ENCODE results near the gene DPH3. TPM values are rescaled to one million over a fixed set of nuclear protein-coding genes. Genes with fewer than 3 reads are reported as not detected.

DPH3 gene
- polyA plus RNA-seq, 4 donors, result 16.6 to 38.0 (median 31.4) TPM

- Histone ChIP-seq H3K9me3 (ENCODE audit: control insufficient read depth in 2 of 2, insufficient read depth in 1 of 2, low read depth in 1 of 2, low read length in 1 of 2) (no peaks in the 10 kb centered on the region), H3K27me3 (ENCODE audit: control insufficient read depth in 3 of 3, insufficient read depth in 3 of 3, low read length in 3 of 3) (no peaks in the 10 kb centered on the region), H3K36me3 (ENCODE audit: control insufficient read depth in 3 of 3, insufficient read depth in 2 of 3, low read depth in 1 of 3, low read length in 3 of 3) (peaks cover 2 to 25% (median 15%) of the 10 kb centered on the region in 3 donors), H3K27ac (ENCODE audit: low read depth in 1 of 3, low read length in 2 of 3) (peak overlapping the region in 2 of 3 donors; percentile 16 to 56), H3K4me1 (ENCODE audit: control insufficient read depth in 3 of 3, insufficient read depth in 2 of 3, low read depth in 1 of 3, low read length in 2 of 3) (no peaks in the 10 kb centered on the region), H3K4me3 (ENCODE audit: low read depth in 1 of 3, low read length in 3 of 3) (no peak overlapping the region)
- DNase-seq (peak in 1 of 2 donors; percentile 17), FAIRE-seq (no peak)
- 72 to 75% (median 73%) methylated on average over 2 of the region's 2 CpGs for WGBS, 3 donors
These were observed 35.6 kb upstream of the DPH3 start for GRCh38 chr3:16300307-16300706.

- no peak for DNase-seq
These were observed 35.0 kb upstream of the DPH3 start for GRCh38 chr3:16299746-16300145.

GRCh38 chr3:16298891-16299290 lies 34.1 kb upstream of the DPH3 start:
- WGBS, 3 donors, result 86 to 94% (median 88%) methylated on average over 6 of the region's 6 CpGs
- DNase-seq (no peak), FAIRE-seq (no peak)
- no peak overlapping the region for H3K4me3 ChIP-seq (ENCODE audit: low read depth in 1 of 3, low read length in 3 of 3)
- no peaks in the 10 kb centered on the region for H3K4me1 ChIP-seq (ENCODE audit: control insufficient read depth in 3 of 3, insufficient read depth in 2 of 3, low read depth in 1 of 3, low read length in 2 of 3)
- H3K27ac ChIP-seq (ENCODE audit: low read depth in 1 of 3, low read length in 2 of 3), result no peak overlapping the region
- H3K27me3 ChIP-seq (ENCODE audit: control insufficient read depth in 3 of 3, insufficient read depth in 3 of 3, low read length in 3 of 3), result no peaks in the 10 kb centered on the region
- no peaks in the 10 kb centered on the region for H3K9me3 ChIP-seq (ENCODE audit: control insufficient read depth in 2 of 2, insufficient read depth in 1 of 2, low read depth in 1 of 2, low read length in 1 of 2)
- H3K36me3 ChIP-seq (ENCODE audit: control insufficient read depth in 3 of 3, insufficient read depth in 2 of 3, low read depth in 1 of 3, low read length in 3 of 3), result peaks cover 2 to 18% (median 17%) of the 10 kb centered on the region in 3 donors

More at GRCh38 chr3:16299746-16300145, 35.0 kb upstream of the DPH3 start:
- peak overlapping the region in 1 of 3 donors; percentile 52 for H3K27ac ChIP-seq (ENCODE audit: low read depth in 1 of 3, low read length in 2 of 3)
- 75 to 85% (median 80%) methylated on average over 3 of the region's 3 CpGs for WGBS, 3 donors
- no peaks in the 10 kb centered on the region for H3K27me3 ChIP-seq (ENCODE audit: control insufficient read depth in 3 of 3, insufficient read depth in 3 of 3, low read length in 3 of 3)
- H3K4me3 ChIP-seq (ENCODE audit: low read depth in 1 of 3, low read length in 3 of 3), result no peak overlapping the region
- H3K36me3 ChIP-seq (ENCODE audit: control insufficient read depth in 3 of 3, insufficient read depth in 2 of 3, low read depth in 1 of 3, low read length in 3 of 3), result peaks cover 2 to 20% (median 18%) of the 10 kb centered on the region in 3 donors
- no peaks in the 10 kb centered on the region for H3K9me3 ChIP-seq (ENCODE audit: control insufficient read depth in 2 of 2, insufficient read depth in 1 of 2, low read depth in 1 of 2, low read length in 1 of 2)
- no peak for FAIRE-seq
- H3K4me1 ChIP-seq (ENCODE audit: control insufficient read depth in 3 of 3, insufficient read depth in 2 of 3, low read depth in 1 of 3, low read length in 2 of 3), result no peaks in the 10 kb centered on the region

- Histone ChIP-seq H3K27me3 (ENCODE audit: control insufficient read depth in 3 of 3, insufficient read depth in 3 of 3, low read length in 3 of 3) (no peaks in the 10 kb centered on the region), H3K9me3 (ENCODE audit: control insufficient read depth in 2 of 2, insufficient read depth in 1 of 2, low read depth in 1 of 2, low read length in 1 of 2) (no peaks in the 10 kb centered on the region), H3K36me3 (ENCODE audit: control insufficient read depth in 3 of 3, insufficient read depth in 2 of 3, low read depth in 1 of 3, low read length in 3 of 3) (peaks cover 2 to 20% (median 17%) of the 10 kb centered on the region in 3 donors), H3K4me3 (ENCODE audit: low read depth in 1 of 3, low read length in 3 of 3) (no peak overlapping the region), H3K27ac (ENCODE audit: low read depth in 1 of 3, low read length in 2 of 3) (no peak overlapping the region), H3K4me1 (ENCODE audit: control insufficient read depth in 3 of 3, insufficient read depth in 2 of 3, low read depth in 1 of 3, low read length in 2 of 3) (no peaks in the 10 kb centered on the region)
- no peak for DNase-seq
- no peak for FAIRE-seq
- 79 to 84% (median 84%) methylated on average over 9 of the region's 9 CpGs for WGBS, 3 donors
These were observed 33.5 kb upstream of the DPH3 start for GRCh38 chr3:16297997-16298885.

- no peak overlapping the region for H3K27ac ChIP-seq (ENCODE audit: low read depth in 1 of 3, low read length in 2 of 3)
- no peak overlapping the region for H3K4me3 ChIP-seq (ENCODE audit: low read depth in 1 of 3, low read length in 3 of 3)
- FAIRE-seq (no peak), DNase-seq (no peak)
- H3K36me3 ChIP-seq (ENCODE audit: control insufficient read depth in 3 of 3, insufficient read depth in 2 of 3, low read depth in 1 of 3, low read length in 3 of 3), result peaks cover 2 to 18% (median 12%) of the 10 kb centered on the region in 3 donors
- no peaks in the 10 kb centered on the region for H3K9me3 ChIP-seq (ENCODE audit: control insufficient read depth in 2 of 2, insufficient read depth in 1 of 2, low read depth in 1 of 2, low read length in 1 of 2)
- no peaks in the 10 kb centered on the region for H3K4me1 ChIP-seq (ENCODE audit: control insufficient read depth in 3 of 3, insufficient read depth in 2 of 3, low read depth in 1 of 3, low read length in 2 of 3)
- 83 to 90% (median 85%) methylated on average over 3 of the region's 3 CpGs for WGBS, 3 donors
- no peaks in the 10 kb centered on the region for H3K27me3 ChIP-seq (ENCODE audit: control insufficient read depth in 3 of 3, insufficient read depth in 3 of 3, low read length in 3 of 3)
These were observed 30.7 kb upstream of the DPH3 start for GRCh38 chr3:16295298-16295890.

GRCh38 chr3:16294844-16295243 lies 30.1 kb upstream of the DPH3 start:
- no peaks in the 10 kb centered on the region for H3K4me1 ChIP-seq (ENCODE audit: control insufficient read depth in 3 of 3, insufficient read depth in 2 of 3, low read depth in 1 of 3, low read length in 2 of 3)
- no peaks in the 10 kb centered on the region for H3K27me3 ChIP-seq (ENCODE audit: control insufficient read depth in 3 of 3, insufficient read depth in 3 of 3, low read length in 3 of 3)
- H3K4me3 ChIP-seq (ENCODE audit: low read depth in 1 of 3, low read length in 3 of 3), result no peak overlapping the region
- FAIRE-seq (no peak), DNase-seq (no peak)
- H3K27ac ChIP-seq (ENCODE audit: low read depth in 1 of 3, low read length in 2 of 3), result no peak overlapping the region
- WGBS, 3 donors, result 85 to 94% (median 86%) methylated on average over 5 of the region's 5 CpGs
- no peaks in the 10 kb centered on the region for H3K9me3 ChIP-seq (ENCODE audit: control insufficient read depth in 2 of 2, insufficient read depth in 1 of 2, low read depth in 1 of 2, low read length in 1 of 2)
- H3K36me3 ChIP-seq (ENCODE audit: control insufficient read depth in 3 of 3, insufficient read depth in 2 of 3, low read depth in 1 of 3, low read length in 3 of 3), result peaks cover 2 to 19% (median 14%) of the 10 kb centered on the region in 3 donors

- H3K4me1 ChIP-seq (ENCODE audit: control insufficient read depth in 3 of 3, insufficient read depth in 2 of 3, low read depth in 1 of 3, low read length in 2 of 3), result no peaks in the 10 kb centered on the region
- WGBS, 3 donors, result 55 to 76% (median 58%) methylated on average over 2 of the region's 2 CpGs
- DNase-seq (peak in 1 of 2 donors; percentile 48), FAIRE-seq (no peak)
- H3K36me3 ChIP-seq (ENCODE audit: control insufficient read depth in 3 of 3, insufficient read depth in 2 of 3, low read depth in 1 of 3, low read length in 3 of 3), result peaks cover 0 to 23% (median 19%) of the 10 kb centered on the region in 3 donors
- H3K9me3 ChIP-seq (ENCODE audit: control insufficient read depth in 2 of 2, insufficient read depth in 1 of 2, low read depth in 1 of 2, low read length in 1 of 2), result no peaks in the 10 kb centered on the region
- H3K27me3 ChIP-seq (ENCODE audit: control insufficient read depth in 3 of 3, insufficient read depth in 3 of 3, low read length in 3 of 3), result no peaks in the 10 kb centered on the region
- no peak overlapping the region for H3K4me3 ChIP-seq (ENCODE audit: low read depth in 1 of 3, low read length in 3 of 3)
- no peak overlapping the region for H3K27ac ChIP-seq (ENCODE audit: low read depth in 1 of 3, low read length in 2 of 3)
These were observed 26.1 kb upstream of the DPH3 start for GRCh38 chr3:16290827-16291196.

- DNase-seq, result peak; percentile 46 to 48
- peak; percentile 53 for FAIRE-seq
- Histone ChIP-seq H3K36me3 (ENCODE audit: control insufficient read depth in 3 of 3, insufficient read depth in 2 of 3, low read depth in 1 of 3, low read length in 3 of 3) (peaks cover 0 to 24% (median 17%) of the 10 kb centered on the region in 3 donors), H3K9me3 (ENCODE audit: control insufficient read depth in 2 of 2, insufficient read depth in 1 of 2, low read depth in 1 of 2, low read length in 1 of 2) (no peaks in the 10 kb centered on the region), H3K4me1 (ENCODE audit: control insufficient read depth in 3 of 3, insufficient read depth in 2 of 3, low read depth in 1 of 3, low read length in 2 of 3) (no peaks in the 10 kb centered on the region), H3K4me3 (ENCODE audit: low read depth in 1 of 3, low read length in 3 of 3) (peak overlapping the region in 1 of 3 donors; percentile 24), H3K27me3 (ENCODE audit: control insufficient read depth in 3 of 3, insufficient read depth in 3 of 3, low read length in 3 of 3) (no peaks in the 10 kb centered on the region), H3K27ac (ENCODE audit: low read depth in 1 of 3, low read length in 2 of 3) (no peak overlapping the region)
- 64 to 76% (median 66%) methylated on average over 3 of the region's 3 CpGs for WGBS, 3 donors
These were observed 25.5 kb upstream of the DPH3 start for GRCh38 chr3:16290007-16290826.

Measured in small intestine (tissue), 7 donors.